SU-DHL-6 (cell line): ENCODE results near the gene CLCF1.

ENCODE experiments used
- CTCF ChIP-seq: fragments of 200-600 bp; sonication (generic); IDR thresholded peaks from one replicate; pipeline ENCODE4 v1.5.1; 2017; ENCODE audit warnings: antibody characterized with exemption, mild to moderate bottlenecking, low read length, moderate library complexity; ENCODE audit not compliant: insufficient read depth, poor library complexity, severe bottlenecking
- EZH2phosphoT487 ChIP-seq: fragments of 200-600 bp; sonication (generic), shearing (Covaris generic); conservative IDR thresholded peaks from 2 replicates; pipeline ENCODE4 v1.6.1; 2018; ENCODE audit warnings: mild to moderate bottlenecking, antibody characterized with exemption, low read length, moderate library complexity, mixed read lengths

- TF ChIP-seq CTCF (no peak), EZH2phosphoT487 (no peak)
Observed at GRCh38 chr11:67373648-67374570, 511 bp upstream of the CLCF1 start.
